NCI-H2029 treated with DMSO at 0.1 percent for 48 hours (cell line): Measurements from ENCODE around the gene E4F1.

Experiments used
- DNase-seq: peaks from one replicate; lab custom pipeline; 2025; lab: John Stamatoyannopoulos, UW

The E4F1 gene

GRCh38 chr16:2275476-2276367 is 52.3 kb downstream of the E4F1 start:
- DNase-seq, result no peak

DNA sequence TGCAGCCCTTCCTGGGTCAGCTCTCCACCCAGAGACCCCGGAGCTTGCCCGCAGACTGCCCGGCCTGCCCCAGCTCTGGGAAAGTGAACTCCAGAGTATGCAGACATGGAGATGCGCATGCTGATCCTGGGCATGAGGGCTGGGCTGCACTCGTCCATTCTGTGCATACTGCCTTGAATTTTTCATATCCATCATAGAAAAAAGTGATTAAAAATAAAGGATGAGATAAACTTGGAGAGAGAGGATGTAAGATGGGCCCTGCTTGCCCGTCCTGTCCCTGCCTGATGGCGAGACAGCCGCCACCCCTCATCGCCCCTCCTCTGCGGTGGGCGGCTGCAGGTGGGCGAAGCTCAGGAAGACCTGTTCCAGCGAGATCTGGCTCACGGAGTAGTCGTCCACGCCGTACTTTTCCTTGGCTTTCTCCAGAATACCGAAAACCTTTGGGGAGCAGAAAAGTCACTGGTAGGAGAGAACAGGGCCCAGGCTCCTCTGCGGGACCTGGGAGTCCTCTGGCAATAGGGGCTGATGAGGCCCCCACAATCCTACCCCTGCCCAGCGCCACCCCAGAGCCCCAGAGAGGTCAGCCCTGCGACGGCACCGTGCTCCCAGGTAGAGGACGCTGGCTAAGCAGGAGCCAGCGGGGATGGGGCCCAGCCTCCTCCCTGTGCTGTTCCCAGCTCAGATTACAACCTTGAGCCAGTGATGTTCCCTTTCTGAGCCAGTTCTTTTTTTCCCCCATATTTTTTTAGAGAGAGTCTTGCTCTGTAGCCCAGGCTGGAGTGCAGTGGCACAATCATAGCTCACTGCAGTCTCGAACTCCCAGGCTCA is 53.2 kb downstream of the E4F1 start:
- DNase-seq, result no peak

- no peak for DNase-seq
Observed at GRCh38 chr16:2277466-2278271, 54.3 kb downstream of the E4F1 start.

- DNase-seq, result no peak
Observed at GRCh38 chr16:2278272-2278608, 54.8 kb downstream of the E4F1 start.

DNA sequence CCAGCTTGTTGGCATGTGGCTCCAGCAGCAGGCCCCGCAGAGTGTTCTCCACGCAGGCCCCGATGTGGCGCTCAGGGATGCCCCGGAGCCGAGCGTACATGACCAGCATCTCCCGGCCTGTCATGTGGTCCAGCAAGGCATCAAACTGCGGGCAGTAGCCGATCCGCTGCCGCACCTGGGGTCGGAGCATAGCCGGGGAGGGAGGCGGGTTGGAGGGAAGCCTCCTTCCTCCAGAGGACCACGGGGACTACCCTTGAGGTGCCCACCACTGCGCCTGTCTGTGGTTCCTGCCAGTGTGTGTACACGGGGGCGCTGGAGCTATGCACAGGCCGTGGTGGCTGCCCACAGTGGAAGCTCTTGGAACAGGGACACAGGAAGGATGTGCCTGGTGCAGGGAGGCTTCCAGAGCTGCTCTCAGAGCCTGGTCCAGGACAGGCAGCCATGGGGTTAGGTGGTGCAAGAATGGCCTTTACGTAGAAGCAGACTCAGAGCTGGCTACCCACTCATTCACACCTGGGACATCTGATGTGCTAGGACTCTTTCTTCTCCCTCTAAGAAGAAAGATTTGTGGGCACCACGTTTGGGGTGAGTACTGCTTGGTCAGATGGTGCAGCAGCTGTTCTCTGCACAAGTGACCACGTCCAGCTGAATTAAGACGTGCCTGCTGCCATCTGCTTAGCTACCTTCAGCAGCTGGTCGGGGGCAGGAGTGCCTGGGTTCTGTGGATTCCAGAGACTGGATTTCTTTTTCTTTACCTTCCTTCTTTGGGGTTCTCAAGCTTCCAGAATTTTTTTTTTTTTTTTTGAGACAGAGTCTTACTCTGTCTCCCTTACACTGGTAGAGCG is 55.8 kb downstream of the E4F1 start:
- DNase-seq, result no peak

- DNase-seq, result no peak
Observed at GRCh38 chr16:2280461-2280860, 57.1 kb downstream of the E4F1 start.

DNA sequence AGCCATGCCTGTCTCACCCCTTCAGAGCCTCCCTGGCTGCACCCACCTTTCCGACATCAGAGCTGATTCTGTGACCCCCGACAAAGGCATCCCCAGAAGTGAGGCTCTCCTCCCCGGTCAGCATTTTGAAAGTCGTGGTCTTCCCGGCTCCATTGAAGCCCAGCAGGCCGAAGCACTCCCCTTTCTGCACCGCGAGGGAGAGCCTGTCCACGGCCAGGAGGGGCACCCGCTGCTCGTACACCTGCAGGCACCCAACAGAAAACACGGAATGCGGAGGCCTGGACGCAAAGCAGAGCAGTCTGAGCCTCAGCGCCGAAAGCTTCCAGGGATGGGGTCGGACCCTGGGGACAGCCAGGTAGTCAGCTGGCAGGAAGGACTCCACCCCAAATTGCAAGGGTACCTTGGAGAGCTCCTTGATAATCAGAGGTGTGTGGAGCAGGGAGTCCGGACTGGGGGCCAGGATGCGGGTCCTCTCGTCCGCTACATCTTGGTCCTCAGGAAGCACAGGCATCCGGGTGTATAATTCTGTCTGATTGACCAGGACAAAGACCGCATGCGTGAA is 57.7 kb downstream of the E4F1 start:
- DNase-seq, result no peak

DNA sequence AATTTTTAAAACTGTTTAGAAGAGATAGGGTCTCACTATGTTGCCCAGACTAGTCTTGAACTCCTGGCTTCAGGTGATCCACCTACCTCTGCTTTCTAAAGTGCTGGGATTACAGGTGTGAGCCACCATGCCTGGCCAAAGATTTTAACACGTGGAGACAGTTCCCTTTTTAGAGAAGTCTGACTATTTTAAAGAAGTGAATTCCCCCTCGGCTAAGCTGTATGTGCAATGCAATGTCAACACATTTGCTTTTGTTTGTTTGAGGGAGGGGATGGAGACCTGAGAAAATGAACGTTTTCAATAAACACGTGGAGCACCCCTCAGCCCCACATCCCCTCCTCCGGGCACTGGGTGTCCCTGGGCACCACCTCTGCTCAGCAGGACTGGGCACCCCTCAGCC is 58.9 kb downstream of the E4F1 start:
- DNase-seq, result no peak

- no peak for DNase-seq
Observed at GRCh38 chr16:2282866-2283555, 59.6 kb downstream of the E4F1 start.

- DNase-seq, result no peak
Observed at GRCh38 chr16:2284001-2284770, 60.8 kb downstream of the E4F1 start.

GRCh38 chr16:2284797-2285576 is 61.6 kb downstream of the E4F1 start:
- no peak for DNase-seq
